Vagina (tissue), 2 donors: ENCODE data around the gene EFNA1.
"Not testable (repeated sequence)": the region's sequence is repeated elsewhere in the genome, so short reads cannot be mapped to it uniquely, and the experiment has no call there.

Source experiments
- POLR2A ChIP-seq, 2 donors: fragments of 450-650 bp; IDR thresholded peaks; one replicate each; pipeline ENCODE4 v1.6.1; 2017; ENCODE audit warnings: antibody characterized with exemption in 2 of 2, mild to moderate bottlenecking in 2 of 2, moderate library complexity in 2 of 2
- TF ChIP-seq, protein P1 (sequence below), 3 experiments: fragments of 450-650 bp in 2 of 3; fragments of 200-600 bp in 1 of 3; sonication (generic) in 1 of 3; IDR thresholded peaks; one replicate each; pipeline ENCODE4 v1.5.1; 2017 to 2019; ENCODE audit warnings: antibody characterized with exemption in 3 of 3, mild to moderate bottlenecking in 2 of 3, moderate library complexity in 2 of 3

DNA sequence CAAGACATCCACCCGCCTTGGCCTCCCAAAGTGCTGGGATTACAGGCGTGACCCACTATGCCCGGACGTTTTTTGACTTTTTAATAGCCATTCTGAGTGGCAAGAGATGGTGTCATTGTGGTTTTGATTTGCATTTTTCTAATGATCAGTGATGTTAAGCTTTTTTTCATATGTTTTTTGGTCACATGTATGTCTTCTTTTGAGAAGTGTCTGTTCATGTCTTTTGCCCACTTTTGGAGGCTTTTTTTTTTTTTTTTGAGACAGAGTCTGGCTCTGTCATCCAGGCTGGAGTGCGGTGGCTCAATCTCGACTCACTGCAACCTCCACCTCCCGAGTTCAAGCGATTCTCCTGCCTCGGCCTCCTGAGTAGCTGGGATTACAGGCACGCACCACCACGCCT is 36.9 kb downstream of the EFNA1 start:
- TF ChIP-seq, protein P1, sequence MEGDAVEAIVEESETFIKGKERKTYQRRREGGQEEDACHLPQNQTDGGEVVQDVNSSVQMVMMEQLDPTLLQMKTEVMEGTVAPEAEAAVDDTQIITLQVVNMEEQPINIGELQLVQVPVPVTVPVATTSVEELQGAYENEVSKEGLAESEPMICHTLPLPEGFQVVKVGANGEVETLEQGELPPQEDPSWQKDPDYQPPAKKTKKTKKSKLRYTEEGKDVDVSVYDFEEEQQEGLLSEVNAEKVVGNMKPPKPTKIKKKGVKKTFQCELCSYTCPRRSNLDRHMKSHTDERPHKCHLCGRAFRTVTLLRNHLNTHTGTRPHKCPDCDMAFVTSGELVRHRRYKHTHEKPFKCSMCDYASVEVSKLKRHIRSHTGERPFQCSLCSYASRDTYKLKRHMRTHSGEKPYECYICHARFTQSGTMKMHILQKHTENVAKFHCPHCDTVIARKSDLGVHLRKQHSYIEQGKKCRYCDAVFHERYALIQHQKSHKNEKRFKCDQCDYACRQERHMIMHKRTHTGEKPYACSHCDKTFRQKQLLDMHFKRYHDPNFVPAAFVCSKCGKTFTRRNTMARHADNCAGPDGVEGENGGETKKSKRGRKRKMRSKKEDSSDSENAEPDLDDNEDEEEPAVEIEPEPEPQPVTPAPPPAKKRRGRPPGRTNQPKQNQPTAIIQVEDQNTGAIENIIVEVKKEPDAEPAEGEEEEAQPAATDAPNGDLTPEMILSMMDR (IDR thresholded peaks at IDR 0.05), result not testable (repeated sequence)
- TF ChIP-seq POLR2A (IDR thresholded peaks at IDR 0.05), result not testable (repeated sequence)
